Activated CD8-positive, alpha-beta memory T cell treated with anti-CD3 and anti-CD28 coated beads, Interleukin-2, amount 50 U/mL, for 24 hours (primary cell): ENCODE results near the gene CMTM5.
"Not testable (repeated sequence)": the region's sequence is repeated elsewhere in the genome, so short reads cannot be mapped to it uniquely, and the experiment has no call there.

ENCODE experiments used
- DNase-seq: peaks from one replicate; pipeline ENCODE4 v3.0.0-alpha.2; 2020; ENCODE audit errors: extremely low read depth

Gene CMTM5

GRCh38 chr14:23398348-23398747, 21.5 kb downstream of the CMTM5 start:
- no peak for DNase-seq

- DNase-seq, result no peak
Observed at GRCh38 chr14:23399136-23399535, 22.3 kb downstream of the CMTM5 start.

GRCh38 chr14:23399591-23399990, 22.7 kb downstream of the CMTM5 start:
- DNase-seq, result no peak

- DNase-seq, result not testable (repeated sequence)
Observed at GRCh38 chr14:23400496-23401149, 23.8 kb downstream of the CMTM5 start.

- no peak for DNase-seq
Observed at GRCh38 chr14:23401291-23401690, 24.4 kb downstream of the CMTM5 start.

GRCh38 chr14:23402296-23403138, 25.7 kb downstream of the CMTM5 start:
- no peak for DNase-seq

GRCh38 chr14:23403139-23403438, 26.2 kb downstream of the CMTM5 start:
- DNase-seq, result no peak

GRCh38 chr14:23403908-23404307, 27.1 kb downstream of the CMTM5 start:
- DNase-seq, result no peak

- no peak for DNase-seq
Observed at GRCh38 chr14:23404331-23404900, 27.6 kb downstream of the CMTM5 start.

GRCh38 chr14:23405096-23405495, 28.2 kb downstream of the CMTM5 start:
- no peak for DNase-seq

GRCh38 chr14:23405516-23406025, 28.7 kb downstream of the CMTM5 start:
- no peak for DNase-seq

GRCh38 chr14:23406244-23406643, 29.4 kb downstream of the CMTM5 start:
- no peak for DNase-seq

- DNase-seq, result no peak
Observed at GRCh38 chr14:23406725-23407355, 30.0 kb downstream of the CMTM5 start.

- DNase-seq, result no peak
Observed at GRCh38 chr14:23407516-23408306, 30.9 kb downstream of the CMTM5 start, which contains the start of gene MYH6. TSS of gene MYH6 (minus strand) at chr14:23408273. CDS start at chr14:23407223, 1,050 bp downstream.

GRCh38 chr14:23408307-23408630, 31.4 kb downstream of the CMTM5 start:
- no peak for DNase-seq

- DNase-seq, result no peak
Observed at GRCh38 chr14:23409475-23409874, 32.6 kb downstream of the CMTM5 start.

GRCh38 chr14:23409966-23410635, 33.3 kb downstream of the CMTM5 start:
- DNase-seq, result no peak

GRCh38 chr14:23411563-23412525, 35.0 kb downstream of the CMTM5 start:
- DNase-seq, result no peak

GRCh38 chr14:23413681-23414080, 36.8 kb downstream of the CMTM5 start:
- DNase-seq, result no peak

GRCh38 chr14:23414254-23414653, 37.4 kb downstream of the CMTM5 start:
- no peak for DNase-seq
